K562 (cell line): ENCODE measurements around the gene JRKL.

Experiments used
- EZH2 ChIP-seq: IDR thresholded peaks from 2 replicates; pipeline ENCODE4 v1.6.1; 2012; ENCODE audit warnings: low read depth, mild to moderate bottlenecking, inconsistent platforms, low read length, borderline replicate concordance
- KAT2B ChIP-seq: IDR thresholded peaks from one replicate; pipeline ENCODE4 v1.6.1; 2012; ENCODE audit warnings: low read depth, mild to moderate bottlenecking, control low read depth, inconsistent platforms, low read length, moderate library complexity
- NFE2L1 ChIP-seq: fragments of 450-650 bp; IDR thresholded peaks from 2 replicates; pipeline ENCODE4 v1.6.1; 2016; ENCODE audit warnings: missing genetic modification characterization, low read depth, mild to moderate bottlenecking, missing compliant biosample characterization, moderate library complexity, borderline replicate concordance
- NR2F6 ChIP-seq: fragments of 450-650 bp; formaldehyde crosslinking; IDR thresholded peaks from 2 replicates; pipeline ENCODE4 v1.4.0; 2020; ENCODE audit warnings: mild to moderate bottlenecking
- SIN3A ChIP-seq, 2 experiments: fragments of 150-350 bp in 1 of 2; IDR thresholded peaks; 2 replicates each; pipeline ENCODE4 v1.6.1; 2011 to 2016; ENCODE audit warnings: borderline replicate concordance in 2 of 2, low read depth in 2 of 2, low read length in 2 of 2, mild to moderate bottlenecking in 2 of 2, moderate library complexity in 2 of 2; ENCODE audit not compliant: control insufficient read depth in 1 of 2
- ZNF174 ChIP-seq: fragments of 250-450 bp; sonication (Bioruptor Pico); IDR thresholded peaks from 2 replicates; pipeline ENCODE4 v1.4.0; 2020; ENCODE audit warnings: mild to moderate bottlenecking
- ZNF197 ChIP-seq: fragments of 200-800 bp; sonication (Bioruptor generic); IDR thresholded peaks from 2 replicates; pipeline ENCODE4 v1.6.1; 2016; ENCODE audit warnings: low read depth, missing genetic modification characterization, missing compliant biosample characterization
- ZNF644 ChIP-seq: fragments of 200-800 bp; sonication (Bioruptor generic); IDR thresholded peaks from 2 replicates; pipeline ENCODE4 v1.6.1; 2016; ENCODE audit warnings: low read depth, missing genetic modification characterization, missing compliant biosample characterization
- TF ChIP-seq, protein P1 (sequence below): fragments of 150-350 bp; conservative IDR thresholded peaks from 2 replicates; pipeline ENCODE4 v1.6.1; 2014; ENCODE audit warnings: low read length
- TF ChIP-seq, protein P2 (sequence below), 3 experiments: IDR thresholded peaks in 2 of 3; conservative IDR thresholded peaks in 1 of 3; 2 replicates each; pipeline ENCODE4 v1.5.1; 2011 to 2012; ENCODE audit warnings: low read length in 3 of 3, mild to moderate bottlenecking in 3 of 3, control low read depth in 2 of 3, improper control_type of control experiment in 1 of 3, inconsistent platforms in 1 of 3, low read depth in 1 of 3, mixed read lengths in 1 of 3, moderate library complexity in 1 of 3; ENCODE audit not compliant: insufficient read depth in 2 of 3

GRCh38 chr11:96389720-96390487 lies at the start of gene JRKL, which contains the start of gene CCDC82:
- no peak for TF ChIP-seq NFE2L1 (tag)
- TF ChIP-seq, protein P1, sequence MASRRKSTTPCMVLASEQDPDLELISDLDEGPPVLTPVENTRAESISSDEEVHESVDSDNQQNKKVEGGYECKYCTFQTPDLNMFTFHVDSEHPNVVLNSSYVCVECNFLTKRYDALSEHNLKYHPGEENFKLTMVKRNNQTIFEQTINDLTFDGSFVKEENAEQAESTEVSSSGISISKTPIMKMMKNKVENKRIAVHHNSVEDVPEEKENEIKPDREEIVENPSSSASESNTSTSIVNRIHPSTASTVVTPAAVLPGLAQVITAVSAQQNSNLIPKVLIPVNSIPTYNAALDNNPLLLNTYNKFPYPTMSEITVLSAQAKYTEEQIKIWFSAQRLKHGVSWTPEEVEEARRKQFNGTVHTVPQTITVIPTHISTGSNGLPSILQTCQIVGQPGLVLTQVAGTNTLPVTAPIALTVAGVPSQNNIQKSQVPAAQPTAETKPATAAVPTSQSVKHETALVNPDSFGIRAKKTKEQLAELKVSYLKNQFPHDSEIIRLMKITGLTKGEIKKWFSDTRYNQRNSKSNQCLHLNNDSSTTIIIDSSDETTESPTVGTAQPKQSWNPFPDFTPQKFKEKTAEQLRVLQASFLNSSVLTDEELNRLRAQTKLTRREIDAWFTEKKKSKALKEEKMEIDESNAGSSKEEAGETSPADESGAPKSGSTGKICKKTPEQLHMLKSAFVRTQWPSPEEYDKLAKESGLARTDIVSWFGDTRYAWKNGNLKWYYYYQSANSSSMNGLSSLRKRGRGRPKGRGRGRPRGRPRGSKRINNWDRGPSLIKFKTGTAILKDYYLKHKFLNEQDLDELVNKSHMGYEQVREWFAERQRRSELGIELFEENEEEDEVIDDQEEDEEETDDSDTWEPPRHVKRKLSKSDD, result no peak
- TF ChIP-seq ZNF644 (tag), result no peak
- TF ChIP-seq, protein P2, sequence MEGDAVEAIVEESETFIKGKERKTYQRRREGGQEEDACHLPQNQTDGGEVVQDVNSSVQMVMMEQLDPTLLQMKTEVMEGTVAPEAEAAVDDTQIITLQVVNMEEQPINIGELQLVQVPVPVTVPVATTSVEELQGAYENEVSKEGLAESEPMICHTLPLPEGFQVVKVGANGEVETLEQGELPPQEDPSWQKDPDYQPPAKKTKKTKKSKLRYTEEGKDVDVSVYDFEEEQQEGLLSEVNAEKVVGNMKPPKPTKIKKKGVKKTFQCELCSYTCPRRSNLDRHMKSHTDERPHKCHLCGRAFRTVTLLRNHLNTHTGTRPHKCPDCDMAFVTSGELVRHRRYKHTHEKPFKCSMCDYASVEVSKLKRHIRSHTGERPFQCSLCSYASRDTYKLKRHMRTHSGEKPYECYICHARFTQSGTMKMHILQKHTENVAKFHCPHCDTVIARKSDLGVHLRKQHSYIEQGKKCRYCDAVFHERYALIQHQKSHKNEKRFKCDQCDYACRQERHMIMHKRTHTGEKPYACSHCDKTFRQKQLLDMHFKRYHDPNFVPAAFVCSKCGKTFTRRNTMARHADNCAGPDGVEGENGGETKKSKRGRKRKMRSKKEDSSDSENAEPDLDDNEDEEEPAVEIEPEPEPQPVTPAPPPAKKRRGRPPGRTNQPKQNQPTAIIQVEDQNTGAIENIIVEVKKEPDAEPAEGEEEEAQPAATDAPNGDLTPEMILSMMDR (IDR thresholded peaks at IDR 0.05 in 2 of 3, conservative IDR thresholded peaks at IDR 0.05 in 1 of 3; ENCODE audit: insufficient read depth in 2 of 3, low read depth in 1 of 3, low read length in 3 of 3), result peak in 1 of 3 experiments; percentile 15; a peak in 1 of 6 replicates
- TF ChIP-seq SIN3A (IDR thresholded peaks at IDR 0.05; ENCODE audit: borderline replicate concordance in 2 of 2, control insufficient read depth in 1 of 2, low read depth in 2 of 2, low read length in 2 of 2), result peak in 1 of 2 experiments; percentile 79; a peak in 3 of 4 replicates
- no peak for TF ChIP-seq ZNF174 (CRISPR knock-in tag)
- TF ChIP-seq KAT2B, result no peak
- TF ChIP-seq NR2F6 (CRISPR knock-in tag), result no peak
- TF ChIP-seq ZNF197 (CRISPR knock-in tag), result no peak
- TF ChIP-seq EZH2, result no peak
